Adrenal gland (tissue), 5 donors: ENCODE results near the gene MYH1.

ENCODE experiments used
- CTCF ChIP-seq, 6 experiments: fragments of 450-650 bp in 4 of 6; fragments of 200-600 bp in 2 of 6; sonication (generic) in 1 of 6; IDR thresholded peaks; 1 replicate in 5 of 6; 2 replicates in 1 of 6; pipeline versions ENCODE4 v1.5.1 to v1.8.0; 2016 to 2021; ENCODE audit warnings: antibody characterized with exemption in 6 of 6, mild to moderate bottlenecking in 2 of 6, moderate library complexity in 1 of 6
- POLR2A ChIP-seq, 2 donors: fragments of 450-650 bp; IDR thresholded peaks; one replicate each; pipeline ENCODE4 v1.6.1; 2017; ENCODE audit warnings: antibody characterized with exemption in 2 of 2, mild to moderate bottlenecking in 2 of 2, moderate library complexity in 1 of 2
- donor health status: DM: no; HTN: no; CAD: no.

DNA sequence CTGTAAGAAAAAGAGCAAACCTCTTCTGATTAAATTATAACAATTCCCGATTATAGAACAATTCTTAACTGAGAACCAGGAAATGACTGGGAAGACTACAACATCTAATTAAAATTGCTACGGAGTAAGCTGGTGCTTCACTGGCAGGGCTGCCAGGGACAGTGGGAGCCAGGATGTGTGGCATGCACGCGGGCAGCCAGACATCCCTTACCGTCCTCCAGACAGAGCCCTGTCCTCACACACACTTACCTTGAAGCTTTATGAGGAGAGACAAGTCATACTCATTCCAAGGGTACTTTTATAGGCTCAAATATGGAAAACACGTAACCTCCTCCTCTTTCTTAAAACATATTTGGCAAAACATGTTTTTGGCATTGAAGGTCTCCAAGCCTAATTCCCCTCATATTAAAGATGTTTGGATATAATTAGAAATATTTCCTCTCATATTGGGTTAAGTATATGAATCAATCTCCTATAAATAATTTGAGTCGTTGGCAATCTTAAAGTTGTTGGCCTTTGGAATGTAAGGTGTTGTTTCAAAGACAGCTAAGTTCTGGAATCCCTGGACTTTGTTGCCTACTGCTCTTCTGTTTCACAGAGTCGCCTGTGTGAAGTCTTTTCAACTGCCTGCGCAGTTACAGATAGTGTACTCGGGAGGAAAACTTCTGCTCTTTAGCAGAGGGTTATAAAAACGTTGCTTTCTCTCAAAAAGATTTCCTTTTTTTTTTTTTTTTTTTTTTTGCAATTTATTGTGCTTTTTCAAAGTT lies at the start of gene MYH1:
- TF ChIP-seq CTCF (IDR thresholded peaks at IDR 0.05) (no peak), POLR2A (IDR thresholded peaks at IDR 0.05) (no peak)
